Nephron (organoid): ENCODE measurements around the gene SYNDIG1.

Experiments used
- H3K27ac Mint-ChIP-seq, 3 experiments: 2 replicates each; pipeline ENCODE4 v1.8.0; 2020; ENCODE audit warnings: mixed read lengths in 3 of 3, mild to moderate bottlenecking in 2 of 3, moderate library complexity in 1 of 3
- H3K27me3 Mint-ChIP-seq: 2 replicates; pipeline ENCODE4 v1.8.0; 2021; ENCODE audit warnings: low read depth, mild to moderate bottlenecking, moderate library complexity, mixed read lengths
- H3K36me3 Mint-ChIP-seq: 2 replicates; pipeline ENCODE4 v1.8.0; 2020; ENCODE audit warnings: low read depth, mixed read lengths
- H3K4me1 Mint-ChIP-seq: 2 replicates; pipeline ENCODE4 v1.8.0; 2020; ENCODE audit warnings: mixed read lengths
- H3K4me3 Mint-ChIP-seq, 3 experiments: 2 replicates each; pipeline ENCODE4 v1.8.0; 2020; ENCODE audit warnings: mild to moderate bottlenecking in 3 of 3, mixed read lengths in 3 of 3, moderate library complexity in 2 of 3
- H3K9me3 Mint-ChIP-seq: 2 replicates; pipeline ENCODE4 v1.8.0; 2020; ENCODE audit warnings: mixed read lengths
- TF ChIP-seq, protein P1 (sequence below), 3 experiments: fragments of 200-600 bp; sonication (generic); IDR thresholded peaks; one replicate each; pipeline ENCODE4 v1.5.0; 2021; ENCODE audit warnings: antibody characterized with exemption in 3 of 3; ENCODE audit not compliant: unreplicated experiment in 3 of 3

The SYNDIG1 gene

GRCh38 chr20:24611360-24612140 is 142.1 kb downstream of the SYNDIG1 start:
- H3K4me1 Mint-ChIP-seq, result no peaks in the 10 kb centered on the region
- TF ChIP-seq, protein P1, sequence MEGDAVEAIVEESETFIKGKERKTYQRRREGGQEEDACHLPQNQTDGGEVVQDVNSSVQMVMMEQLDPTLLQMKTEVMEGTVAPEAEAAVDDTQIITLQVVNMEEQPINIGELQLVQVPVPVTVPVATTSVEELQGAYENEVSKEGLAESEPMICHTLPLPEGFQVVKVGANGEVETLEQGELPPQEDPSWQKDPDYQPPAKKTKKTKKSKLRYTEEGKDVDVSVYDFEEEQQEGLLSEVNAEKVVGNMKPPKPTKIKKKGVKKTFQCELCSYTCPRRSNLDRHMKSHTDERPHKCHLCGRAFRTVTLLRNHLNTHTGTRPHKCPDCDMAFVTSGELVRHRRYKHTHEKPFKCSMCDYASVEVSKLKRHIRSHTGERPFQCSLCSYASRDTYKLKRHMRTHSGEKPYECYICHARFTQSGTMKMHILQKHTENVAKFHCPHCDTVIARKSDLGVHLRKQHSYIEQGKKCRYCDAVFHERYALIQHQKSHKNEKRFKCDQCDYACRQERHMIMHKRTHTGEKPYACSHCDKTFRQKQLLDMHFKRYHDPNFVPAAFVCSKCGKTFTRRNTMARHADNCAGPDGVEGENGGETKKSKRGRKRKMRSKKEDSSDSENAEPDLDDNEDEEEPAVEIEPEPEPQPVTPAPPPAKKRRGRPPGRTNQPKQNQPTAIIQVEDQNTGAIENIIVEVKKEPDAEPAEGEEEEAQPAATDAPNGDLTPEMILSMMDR (IDR thresholded peaks at IDR 0.05; ENCODE audit: unreplicated experiment in 3 of 3), result no peak
- no peaks in the 10 kb centered on the region for H3K36me3 Mint-ChIP-seq
- no peak overlapping the region for H3K4me3 Mint-ChIP-seq
- H3K9me3 Mint-ChIP-seq, result no peaks in the 10 kb centered on the region
- peaks cover 4% of the 10 kb centered on the region for H3K27me3 Mint-ChIP-seq
- no peak overlapping the region for H3K27ac Mint-ChIP-seq

- H3K4me3 Mint-ChIP-seq, result no peak overlapping the region
- no peaks in the 10 kb centered on the region for H3K4me1 Mint-ChIP-seq
- H3K27ac Mint-ChIP-seq, result no peak overlapping the region
- H3K36me3 Mint-ChIP-seq, result no peaks in the 10 kb centered on the region
- TF ChIP-seq, protein P1 (IDR thresholded peaks at IDR 0.05; ENCODE audit: unreplicated experiment in 3 of 3), result no peak
- H3K27me3 Mint-ChIP-seq, result peaks cover 4% of the 10 kb centered on the region
- no peaks in the 10 kb centered on the region for H3K9me3 Mint-ChIP-seq
These were observed 143.7 kb downstream of the SYNDIG1 start for GRCh38 chr20:24612799-24613775.

GRCh38 chr20:24614341-24614740 is 144.9 kb downstream of the SYNDIG1 start:
- no peaks in the 10 kb centered on the region for H3K36me3 Mint-ChIP-seq
- no peak overlapping the region for H3K4me3 Mint-ChIP-seq
- H3K4me1 Mint-ChIP-seq, result no peaks in the 10 kb centered on the region
- peaks cover 4% of the 10 kb centered on the region for H3K27me3 Mint-ChIP-seq
- H3K9me3 Mint-ChIP-seq, result no peaks in the 10 kb centered on the region
- H3K27ac Mint-ChIP-seq, result no peak overlapping the region
- TF ChIP-seq, protein P1 (IDR thresholded peaks at IDR 0.05; ENCODE audit: unreplicated experiment in 3 of 3), result no peak

- no peaks in the 10 kb centered on the region for H3K36me3 Mint-ChIP-seq
- H3K27me3 Mint-ChIP-seq, result peaks cover 4% of the 10 kb centered on the region
- H3K27ac Mint-ChIP-seq, result no peak overlapping the region
- TF ChIP-seq, protein P1 (IDR thresholded peaks at IDR 0.05; ENCODE audit: unreplicated experiment in 3 of 3), result no peak
- H3K4me3 Mint-ChIP-seq, result no peak overlapping the region
- no peaks in the 10 kb centered on the region for H3K4me1 Mint-ChIP-seq
- H3K9me3 Mint-ChIP-seq, result no peaks in the 10 kb centered on the region
These were observed 145.9 kb downstream of the SYNDIG1 start for GRCh38 chr20:24615353-24615752.

DNA sequence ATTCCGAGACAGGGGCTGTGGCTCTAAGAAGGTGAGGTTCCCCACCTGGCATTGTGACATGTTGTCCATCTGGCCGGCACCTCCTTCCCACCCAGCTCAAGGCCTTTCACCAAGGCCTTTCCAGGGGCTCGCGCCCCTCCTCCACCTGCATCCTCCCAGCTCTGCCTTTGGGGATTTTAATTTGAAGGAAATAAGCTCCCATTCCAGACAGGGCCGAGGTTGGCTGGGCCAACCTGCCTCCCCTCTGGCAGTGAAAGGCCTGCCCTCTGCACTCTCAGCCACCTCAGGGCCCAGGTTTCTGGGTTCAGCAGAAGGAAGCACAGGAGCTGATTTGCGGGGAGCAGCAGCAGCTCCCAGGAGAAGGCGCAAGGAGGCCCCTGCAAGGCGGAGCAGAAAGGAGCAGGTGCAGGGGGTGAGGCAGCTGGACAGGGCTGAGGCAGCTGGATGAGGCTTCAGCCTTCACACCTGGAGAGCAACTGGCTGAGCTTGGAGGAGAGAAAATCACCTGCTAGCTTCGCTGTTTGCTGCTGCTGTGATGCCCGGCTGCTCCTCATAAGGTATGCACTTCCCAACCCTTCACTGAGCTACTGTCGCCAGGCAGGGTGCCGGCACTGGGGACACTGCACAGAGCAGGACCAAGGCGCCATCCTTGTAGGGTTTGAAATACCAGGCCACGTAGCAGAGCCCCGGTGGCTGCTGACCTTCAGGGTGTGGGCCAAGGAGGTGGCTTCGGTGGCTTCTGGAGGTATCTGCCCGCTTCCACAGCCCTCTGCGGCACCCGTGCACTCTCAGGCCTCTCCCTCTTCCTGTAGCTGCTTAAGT is 147.0 kb downstream of the SYNDIG1 start:
- H3K36me3 Mint-ChIP-seq, result no peaks in the 10 kb centered on the region
- H3K27ac Mint-ChIP-seq, result no peak overlapping the region
- H3K9me3 Mint-ChIP-seq, result no peaks in the 10 kb centered on the region
- no peak overlapping the region for H3K4me3 Mint-ChIP-seq
- no peaks in the 10 kb centered on the region for H3K4me1 Mint-ChIP-seq
- TF ChIP-seq, protein P1 (IDR thresholded peaks at IDR 0.05; ENCODE audit: unreplicated experiment in 3 of 3), result no peak
- H3K27me3 Mint-ChIP-seq, result peaks cover 2% of the 10 kb centered on the region
